Activated T-cell treated with anti-CD3 and anti-CD28 coated beads, Interleukin-2, amount 50 U/mL, for 72 hours (primary cell): ENCODE results near the gene CYB561. TPM values are rescaled to one million over a fixed set of nuclear protein-coding genes. Genes with fewer than 3 reads are reported as not detected.

Experiments used
- ATAC-seq, 2 donors: fragments of 150-1000 bp; cut with Tn5 transposase; replicated peaks in 1 of 2; 2 replicates each; pipeline ENCODE4 v1.10.0; 2021; ENCODE audit warnings: moderate library complexity in 2 of 2, mild to moderate bottlenecking in 1 of 2
- DNase-seq, 2 donors: peaks; one replicate each; pipeline ENCODE4 v3.0.0; 2021 to 2022; ENCODE audit warnings: mixed read lengths in 1 of 2
- H3K27ac Mint-ChIP-seq: one replicate; pipeline ENCODE4 v1.8.0; 2022; ENCODE audit warnings: mild to moderate bottlenecking, moderate library complexity, mixed read lengths
- H3K27me3 Mint-ChIP-seq: one replicate; pipeline ENCODE4 v1.8.0; 2022; ENCODE audit warnings: low read depth, mixed read lengths
- H3K36me3 Mint-ChIP-seq, 2 donors: one replicate each; pipeline ENCODE4 v1.8.0; 2022; ENCODE audit warnings: mixed read lengths in 2 of 2, mild to moderate bottlenecking in 1 of 2; ENCODE audit not compliant: insufficient read depth in 2 of 2
- H3K4me1 Mint-ChIP-seq: one replicate; pipeline ENCODE4 v1.8.0; 2022; ENCODE audit warnings: low read depth, mixed read lengths
- H3K4me3 Mint-ChIP-seq, 2 donors: one replicate each; pipeline ENCODE4 v1.8.0; 2022; ENCODE audit warnings: mild to moderate bottlenecking in 2 of 2, mixed read lengths in 2 of 2, moderate library complexity in 2 of 2
- H3K9me3 Mint-ChIP-seq, 2 donors: one replicate each; pipeline ENCODE4 v1.8.0; 2022; ENCODE audit warnings: mixed read lengths in 2 of 2
- total RNA-seq, 2 donors: library from RNA; stranded (reverse); gene quantifications; one replicate each; pipeline ENCODE4 v1.2.3, GENCODE V29; 2022

CYB561 gene
- total RNA-seq, 2 donors from 2014 or later, result 4.7 to 10.2 TPM

GRCh38 chr17:63395075-63395805, 50.9 kb downstream of the CYB561 start:
- Mint-ChIP-seq H3K27me3 (no peaks in the 10 kb centered on the region), H3K27ac (no peak overlapping the region), H3K4me3 (no peak overlapping the region), H3K9me3 (no peaks in the 10 kb centered on the region), H3K36me3 (no peaks in the 10 kb centered on the region), H3K4me1 (no peaks in the 10 kb centered on the region)
- ATAC-seq, result no peak
- no peak for DNase-seq

GRCh38 chr17:63390090-63390489, 56.0 kb downstream of the CYB561 start:
- Mint-ChIP-seq H3K27ac (no peak overlapping the region), H3K27me3 (no peaks in the 10 kb centered on the region), H3K36me3 (no peaks in the 10 kb centered on the region), H3K9me3 (no peaks in the 10 kb centered on the region), H3K4me3 (no peak overlapping the region), H3K4me1 (no peaks in the 10 kb centered on the region)
- ATAC-seq (peak in 1 of 2 donors; percentile 45), DNase-seq (no peak)

- no peak overlapping the region for H3K27ac Mint-ChIP-seq
- no peaks in the 10 kb centered on the region for H3K27me3 Mint-ChIP-seq
- no peaks in the 10 kb centered on the region for H3K9me3 Mint-ChIP-seq
- H3K36me3 Mint-ChIP-seq, result no peaks in the 10 kb centered on the region
- no peak for DNase-seq
- no peaks in the 10 kb centered on the region for H3K4me1 Mint-ChIP-seq
- no peak overlapping the region for H3K4me3 Mint-ChIP-seq
- ATAC-seq, result no peak
Measured at GRCh38 chr17:63387656-63388340, 58.3 kb downstream of the CYB561 start.

GRCh38 chr17:63382826-63383225, 63.3 kb downstream of the CYB561 start:
- no peaks in the 10 kb centered on the region for H3K27me3 Mint-ChIP-seq
- ATAC-seq, result no peak
- no peak for DNase-seq
- peaks cover 0 to 3% of the 10 kb centered on the region in 2 donors for H3K9me3 Mint-ChIP-seq
- peaks cover 0 to 1% of the 10 kb centered on the region in 2 donors for H3K36me3 Mint-ChIP-seq
- H3K4me1 Mint-ChIP-seq, result no peaks in the 10 kb centered on the region
- no peak overlapping the region for H3K27ac Mint-ChIP-seq
- no peak overlapping the region for H3K4me3 Mint-ChIP-seq

Other genes with a start within 250 kb of the CYB561 start
- gene ACE, start 30.8 kb upstream of the CYB561 start, total RNA-seq, result 1 to 10 TPM in 1 of 2 donors, under 1 TPM in 1; 0.58 to 2.5 TPM
- not detected for gene KCNH6, start 77.1 kb upstream of the CYB561 start, total RNA-seq
- 100 to 1,000 TPM; 124 to 126 TPM for gene DCAF7, start 104.2 kb upstream of the CYB561 start, total RNA-seq
- gene TACO1, start 154.6 kb upstream of the CYB561 start, total RNA-seq, result 10 to 100 TPM; 32.7 to 35.1 TPM
- 10 to 100 TPM; 34.9 to 46.8 TPM for gene MAP3K3, start 176.1 kb upstream of the CYB561 start, total RNA-seq